Immature natural killer cell (primary cell): ENCODE results near the gene NUB1. TPM values are rescaled to one million over a fixed set of nuclear protein-coding genes. Genes with fewer than 3 reads are reported as not detected.
"Not testable (repeated sequence)": the region's sequence is repeated elsewhere in the genome, so short reads cannot be mapped to it uniquely, and the experiment has no call there.

Source experiments
- DNase-seq, 3 donors: peaks; one replicate each; pipeline ENCODE4 v3.0.0; 2022; ENCODE audit warnings: mixed read lengths in 1 of 3
- H3K27ac Mint-ChIP-seq, 6 donors: one replicate each; pipeline ENCODE4 v1.8.0; 2020; ENCODE audit warnings: mixed read lengths in 6 of 6, mild to moderate bottlenecking in 5 of 6, inconsistent platforms in 4 of 6, moderate library complexity in 3 of 6
- H3K27me3 Mint-ChIP-seq, 3 donors: one replicate each; pipeline ENCODE4 v1.8.0; 2020 to 2021; ENCODE audit warnings: low read depth in 3 of 3, mild to moderate bottlenecking in 3 of 3, mixed read lengths in 3 of 3, moderate library complexity in 3 of 3, inconsistent platforms in 1 of 3
- H3K36me3 Mint-ChIP-seq, 3 donors: one replicate each; pipeline ENCODE4 v1.8.0; 2020; ENCODE audit warnings: mixed read lengths in 3 of 3, inconsistent platforms in 2 of 3, mild to moderate bottlenecking in 2 of 3
- H3K4me1 Mint-ChIP-seq, 2 donors: one replicate each; pipeline ENCODE4 v1.8.0; 2020; ENCODE audit warnings: inconsistent platforms in 2 of 2, mild to moderate bottlenecking in 2 of 2, mixed read lengths in 2 of 2, moderate library complexity in 1 of 2
- H3K4me3 Mint-ChIP-seq, 5 donors: one replicate each; pipeline ENCODE4 v1.8.0; 2020; ENCODE audit warnings: mild to moderate bottlenecking in 5 of 5, mixed read lengths in 5 of 5, inconsistent platforms in 3 of 5, moderate library complexity in 3 of 5
- H3K9me3 Mint-ChIP-seq, 6 donors: one replicate each; pipeline ENCODE4 v1.8.0; 2020; ENCODE audit warnings: mild to moderate bottlenecking in 6 of 6, mixed read lengths in 6 of 6, inconsistent platforms in 4 of 6, moderate library complexity in 3 of 6
- polyA plus RNA-seq, 3 donors: library from polyadenylated mRNA; unstranded; fragments of 300-500 nt; fragmentation: Illumina TruSeq; gene quantifications; one replicate each; pipeline ENCODE4 v1.2.3, GENCODE V29; 2021

Gene NUB1
- polyA plus RNA-seq = 10 to 100 TPM; 49.8 to 85.4 (median 77.4) TPM

- Mint-ChIP-seq H3K27ac (peak within 1 kb of the TSS; percentile 93 to 97 (median 94)), H3K4me1 (peaks cover 23 to 29% of the 10 kb centered on the region in 2 donors), H3K4me3 (peak within 1 kb of the TSS; percentile 89 to 96 (median 91)), H3K9me3 (no peaks in the 10 kb centered on the region), H3K36me3 (peaks cover 4 to 9% (median 8%) of the 10 kb centered on the region in 3 donors), H3K27me3 (peaks cover 6 to 14% (median 6%) of the 10 kb centered on the region in 3 donors)
- DNase-seq = peak; percentile 92 to 93 (median 93)
Measured at GRCh38 chr7:151341357-151342101, at the start of gene NUB1. TSS of gene NUB1 (plus strand) at chr7:151341812. CDS start at chr7:151345350, 3,538 bp downstream.

- peaks cover 2 to 10% (median 6%) of the 10 kb centered on the region in 6 donors for H3K9me3 Mint-ChIP-seq
- H3K36me3 Mint-ChIP-seq = peaks cover 0 to 8% (median 4%) of the 10 kb centered on the region in 3 donors
- H3K4me3 Mint-ChIP-seq = no peak overlapping the region
- no peaks in the 10 kb centered on the region for H3K4me1 Mint-ChIP-seq
- H3K27ac Mint-ChIP-seq = no peak overlapping the region
- no peak for DNase-seq
- H3K27me3 Mint-ChIP-seq = peaks cover 3 to 5% (median 4%) of the 10 kb centered on the region in 3 donors
Measured at GRCh38 chr7:151292850-151293249, 48.8 kb upstream of the NUB1 start.

GRCh38 chr7:151296202-151296992 is 45.2 kb upstream of the NUB1 start:
- H3K9me3 Mint-ChIP-seq = peaks cover 2 to 10% (median 7%) of the 10 kb centered on the region in 6 donors
- H3K27ac Mint-ChIP-seq = no peak overlapping the region
- DNase-seq = no peak
- peaks cover 2 to 8% (median 5%) of the 10 kb centered on the region in 3 donors for H3K27me3 Mint-ChIP-seq
- no peaks in the 10 kb centered on the region for H3K4me1 Mint-ChIP-seq
- peaks cover 0 to 8% (median 4%) of the 10 kb centered on the region in 3 donors for H3K36me3 Mint-ChIP-seq
- no peak overlapping the region for H3K4me3 Mint-ChIP-seq

- H3K9me3 Mint-ChIP-seq = peaks cover 2 to 10% (median 7%) of the 10 kb centered on the region in 6 donors
- DNase-seq = no peak
- no peak overlapping the region for H3K4me3 Mint-ChIP-seq
- H3K36me3 Mint-ChIP-seq = peaks cover 0 to 8% (median 4%) of the 10 kb centered on the region in 3 donors
- peaks cover 2 to 9% (median 2%) of the 10 kb centered on the region in 3 donors for H3K27me3 Mint-ChIP-seq
- no peak overlapping the region for H3K27ac Mint-ChIP-seq
- H3K4me1 Mint-ChIP-seq = peaks cover 0 to 3% of the 10 kb centered on the region in 2 donors
Measured at GRCh38 chr7:151298765-151299164, 42.8 kb upstream of the NUB1 start.

GRCh38 chr7:151299530-151299929 is 42.1 kb upstream of the NUB1 start:
- H3K36me3 Mint-ChIP-seq = peaks cover 0 to 8% (median 4%) of the 10 kb centered on the region in 3 donors
- no peak overlapping the region for H3K4me3 Mint-ChIP-seq
- no peak for DNase-seq
- H3K27ac Mint-ChIP-seq = no peak overlapping the region
- peaks cover 0 to 5% of the 10 kb centered on the region in 2 donors for H3K4me1 Mint-ChIP-seq
- peaks cover 3 to 11% (median 6%) of the 10 kb centered on the region in 3 donors for H3K27me3 Mint-ChIP-seq
- peaks cover 2 to 10% (median 7%) of the 10 kb centered on the region in 6 donors for H3K9me3 Mint-ChIP-seq

GRCh38 chr7:151299940-151300645 is 41.5 kb upstream of the NUB1 start:
- H3K4me1 Mint-ChIP-seq = peaks cover 5 to 9% of the 10 kb centered on the region in 2 donors
- H3K27me3 Mint-ChIP-seq = peaks cover 3 to 12% (median 11%) of the 10 kb centered on the region in 3 donors
- H3K27ac Mint-ChIP-seq = no peak overlapping the region
- H3K4me3 Mint-ChIP-seq = no peak overlapping the region
- no peak for DNase-seq
- H3K36me3 Mint-ChIP-seq = peaks cover 0 to 8% (median 4%) of the 10 kb centered on the region in 3 donors
- peaks cover 2 to 10% (median 7%) of the 10 kb centered on the region in 6 donors for H3K9me3 Mint-ChIP-seq

- H3K36me3 Mint-ChIP-seq = no peaks in the 10 kb centered on the region
- no peak overlapping the region for H3K27ac Mint-ChIP-seq
- DNase-seq = no peak
- peaks cover 0 to 2% (median 0%) of the 10 kb centered on the region in 6 donors for H3K9me3 Mint-ChIP-seq
- H3K27me3 Mint-ChIP-seq = peaks cover 3 to 20% (median 13%) of the 10 kb centered on the region in 3 donors
- H3K4me3 Mint-ChIP-seq = no peak overlapping the region
- H3K4me1 Mint-ChIP-seq = peaks cover 13 to 17% of the 10 kb centered on the region in 2 donors
Measured at GRCh38 chr7:151301471-151302462, 39.8 kb upstream of the NUB1 start.

- peaks cover 5 to 25% (median 18%) of the 10 kb centered on the region in 3 donors for H3K27me3 Mint-ChIP-seq
- H3K27ac Mint-ChIP-seq = not testable (repeated sequence)
Measured at GRCh38 chr7:151304251-151304650, 37.4 kb upstream of the NUB1 start.

GRCh38 chr7:151304856-151305255 is 36.8 kb upstream of the NUB1 start:
- Mint-ChIP-seq H3K9me3 (peaks cover 0 to 2% (median 0%) of the 10 kb centered on the region in 6 donors), H3K4me1 (peaks cover 15 to 17% of the 10 kb centered on the region in 2 donors), H3K27ac (no peak overlapping the region), H3K4me3 (peak overlapping the region in 2 of 5 donors; percentile 8 to 25), H3K27me3 (peaks cover 5 to 22% (median 18%) of the 10 kb centered on the region in 3 donors), H3K36me3 (no peaks in the 10 kb centered on the region)
- DNase-seq = no peak

More at GRCh38 chr7:151304251-151304650, 37.4 kb upstream of the NUB1 start:
- H3K4me3 Mint-ChIP-seq, DNase-seq, H3K36me3 Mint-ChIP-seq, H3K9me3 Mint-ChIP-seq: not testable (repeated sequence)
- H3K4me1 Mint-ChIP-seq = peaks cover 13 to 17% of the 10 kb centered on the region in 2 donors

- Mint-ChIP-seq H3K36me3 (no peaks in the 10 kb centered on the region), H3K9me3 (peaks cover 0 to 2% (median 0%) of the 10 kb centered on the region in 6 donors), H3K27ac (no peak overlapping the region), H3K27me3 (peaks cover 5 to 22% (median 17%) of the 10 kb centered on the region in 3 donors), H3K4me3 (no peak overlapping the region), H3K4me1 (peaks cover 15 to 17% of the 10 kb centered on the region in 2 donors)
- DNase-seq = no peak
Measured at GRCh38 chr7:151306374-151306773, 35.2 kb upstream of the NUB1 start.

GRCh38 chr7:151306860-151307259 is 34.8 kb upstream of the NUB1 start:
- Mint-ChIP-seq H3K4me3 (no peak overlapping the region), H3K4me1 (peaks cover 15 to 17% of the 10 kb centered on the region in 2 donors), H3K27ac (no peak overlapping the region), H3K36me3 (no peaks in the 10 kb centered on the region), H3K9me3 (peaks cover 0 to 4% (median 0%) of the 10 kb centered on the region in 6 donors), H3K27me3 (peaks cover 5 to 22% (median 14%) of the 10 kb centered on the region in 3 donors)
- DNase-seq = no peak

GRCh38 chr7:151307536-151307935 is 34.1 kb upstream of the NUB1 start:
- Mint-ChIP-seq H3K27ac (no peak overlapping the region), H3K4me3 (no peak overlapping the region), H3K27me3 (peaks cover 5 to 22% (median 13%) of the 10 kb centered on the region in 3 donors), H3K4me1 (peaks cover 15 to 17% of the 10 kb centered on the region in 2 donors), H3K9me3 (peaks cover 0 to 4% (median 0%) of the 10 kb centered on the region in 6 donors), H3K36me3 (no peaks in the 10 kb centered on the region)
- no peak for DNase-seq
